Measurements from ENCODE around the gene DCLRE1B.

GRCh38 chr1:113913312-113913668 is 8.2 kb downstream of the DCLRE1B start:
- no peak for TF ChIP-seq CTCF (IDR thresholded peaks at IDR 0.05 in 8 of 11, conservative IDR thresholded peaks at IDR 0.05 in 3 of 11)
- TF ChIP-seq POLR2AphosphoS5 (IDR thresholded peaks at IDR 0.05): no peak
- TF ChIP-seq POLR2A (IDR thresholded peaks at IDR 0.05): no peak

All from spleen (tissue), 7 donors.